Measurements from ENCODE around the gene TCN1.

- TF ChIP-seq CTCF (IDR thresholded peaks at IDR 0.05) (no peak), POLR2A (IDR thresholded peaks at IDR 0.05) (no peak)
Observed at GRCh38 chr11:59812220-59812619, 54.1 kb downstream of the TCN1 start.

All from uterus (tissue), 2 donors.